ENCODE data around the gene TRIM50.
"Not testable (repeated sequence)": the region's sequence is repeated elsewhere in the genome, so short reads cannot be mapped to it uniquely, and the experiment has no call there.

TRIM50 gene

GRCh38 chr7:73312831-73313520 is 14.9 kb downstream of the TRIM50 start:
- DNase-seq = no peak

- DNase-seq = not testable (repeated sequence)
Measured at GRCh38 chr7:73311421-73311820, 16.5 kb downstream of the TRIM50 start.

GRCh38 chr7:73308665-73309214 is 19.1 kb downstream of the TRIM50 start, which contains the start of gene NSUN5:
TSS of gene NSUN5 (minus strand) at chr7:73308826. CDS start at chr7:73308790, 36 bp downstream.
- peak; percentile 77 to 90 (median 82) for DNase-seq

DNA sequence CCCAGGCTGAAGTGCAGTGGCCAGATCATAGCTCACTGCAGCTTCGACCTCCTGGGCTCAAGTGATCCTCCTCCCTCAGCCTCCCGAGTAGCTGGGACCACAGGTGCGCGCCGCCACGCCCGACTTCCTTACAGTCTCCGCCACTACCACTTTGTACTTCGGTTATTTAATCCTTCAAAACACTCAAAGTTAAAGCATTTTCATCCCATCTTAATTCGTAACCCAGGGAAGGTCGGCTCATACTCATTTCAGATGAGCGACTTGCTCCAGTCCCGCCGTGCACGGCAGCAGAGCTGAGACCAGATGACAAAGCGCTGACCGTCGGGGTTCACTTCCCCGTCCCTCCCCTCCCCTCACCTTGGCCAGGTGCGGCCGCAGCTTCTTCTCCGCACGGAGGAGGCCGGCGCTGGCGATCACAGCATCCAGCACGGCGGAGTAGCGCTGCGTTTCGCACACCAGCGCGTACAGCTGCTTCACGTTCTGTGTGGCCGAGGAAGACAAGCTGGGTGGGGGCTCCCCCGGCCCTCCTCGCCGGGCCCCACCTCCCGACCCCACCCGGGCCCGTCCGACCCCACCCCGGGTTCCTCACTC is 19.7 kb downstream of the TRIM50 start:
- no peak for DNase-seq

GRCh38 chr7:73307436-73307835 is 20.4 kb downstream of the TRIM50 start:
- no peak for DNase-seq

DNA sequence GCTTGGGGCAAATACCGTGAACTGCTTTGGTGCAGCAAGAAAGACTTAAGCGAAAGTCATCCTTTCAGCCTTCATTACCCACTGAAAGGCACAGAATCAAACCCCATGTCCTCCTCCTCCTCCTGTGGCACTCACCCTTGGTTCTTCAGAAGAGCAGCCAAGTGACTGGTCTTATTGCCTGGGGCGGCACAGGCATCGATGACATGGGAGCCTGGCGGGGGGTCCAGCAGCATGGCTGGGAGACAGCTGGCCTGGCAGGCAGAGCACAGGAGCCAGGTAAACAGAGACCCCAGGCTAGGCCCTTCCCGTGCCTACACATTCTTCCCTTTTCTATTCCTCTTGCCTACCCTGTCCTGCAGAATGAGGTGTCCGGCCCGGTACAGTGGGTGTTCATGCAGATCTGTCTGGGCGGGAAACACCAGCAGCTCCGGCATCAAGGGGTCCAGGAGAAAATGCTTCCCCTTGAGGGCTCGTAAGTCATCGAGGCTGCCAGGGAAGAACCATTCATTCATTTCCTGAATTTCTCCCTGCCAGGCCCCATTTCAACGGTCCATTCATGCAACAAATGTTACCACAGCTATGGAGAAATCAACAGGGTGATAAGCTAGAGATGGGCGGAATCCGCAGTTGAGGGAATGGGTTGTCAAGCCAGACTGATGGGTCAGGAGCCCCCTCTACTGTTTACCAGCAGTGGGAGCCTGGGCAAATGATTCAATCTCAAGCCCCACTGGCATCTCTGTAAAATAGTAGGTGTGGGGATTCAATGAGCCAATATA is 23.1 kb downstream of the TRIM50 start:
- DNase-seq = not testable (repeated sequence)

DNA sequence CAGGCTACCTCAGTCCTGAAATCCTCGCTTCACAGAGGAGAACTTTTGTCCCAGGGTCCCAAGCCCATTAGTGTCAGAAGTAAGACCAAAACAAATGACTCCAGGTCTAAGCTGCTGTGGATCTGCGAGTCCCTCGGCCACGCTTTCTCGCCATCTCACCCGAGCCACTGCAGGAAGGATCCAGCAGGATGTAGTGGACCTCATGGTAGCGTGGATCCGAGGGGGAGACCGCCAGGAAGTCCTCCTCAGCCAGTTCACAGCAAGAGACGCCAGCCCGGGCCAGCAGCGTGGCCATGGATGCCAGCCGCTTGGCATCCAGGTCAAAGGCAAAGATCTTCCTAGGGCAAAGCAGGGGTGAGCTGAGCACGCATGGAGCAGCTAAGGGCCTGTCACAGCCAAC is 23.8 kb downstream of the TRIM50 start:
- no peak for DNase-seq

GRCh38 chr7:73303546-73303945 is 24.3 kb downstream of the TRIM50 start:
- no peak for DNase-seq

DNA sequence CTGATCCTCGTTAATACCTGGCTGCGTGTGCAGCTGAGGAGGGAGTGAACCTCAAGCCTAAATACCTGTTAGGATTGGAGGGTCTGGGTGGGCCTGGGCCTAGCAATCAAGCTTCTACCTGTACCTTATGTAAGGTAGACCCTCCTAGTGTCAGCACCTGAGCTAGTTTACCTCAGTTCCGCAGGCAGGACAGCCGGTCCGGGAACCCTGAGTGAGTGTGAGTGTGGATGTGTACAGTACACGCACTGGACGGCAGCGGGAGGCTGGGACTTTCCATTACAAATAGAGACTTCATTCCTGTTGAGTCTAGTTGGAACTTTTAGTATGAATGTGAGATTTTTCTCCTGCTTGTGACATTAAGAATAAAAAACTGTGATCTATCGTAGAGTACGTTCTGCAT is 25.0 kb downstream of the TRIM50 start:
- DNase-seq = not testable (repeated sequence)

DNA sequence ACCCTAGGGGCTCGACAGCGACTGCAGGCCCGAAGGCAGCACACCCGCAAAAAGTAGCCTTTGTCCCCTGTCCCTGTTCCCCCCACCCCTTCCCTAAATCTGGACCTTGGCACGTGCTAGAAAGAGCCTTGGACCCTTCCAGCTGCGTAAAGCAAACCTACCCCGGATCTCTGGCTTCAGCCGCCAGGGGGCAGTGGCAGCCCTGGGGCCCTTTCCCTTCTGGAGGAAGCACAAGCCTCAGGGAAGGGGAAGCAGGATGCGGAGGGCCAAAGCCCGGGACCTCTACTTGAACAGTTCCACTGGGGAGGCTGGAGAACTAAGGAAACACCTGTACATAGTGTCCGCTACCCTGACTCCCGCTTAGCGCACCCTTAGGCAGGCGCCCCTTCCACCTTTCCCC is 26.8 kb downstream of the TRIM50 start:
- not testable (repeated sequence) for DNase-seq

DNA sequence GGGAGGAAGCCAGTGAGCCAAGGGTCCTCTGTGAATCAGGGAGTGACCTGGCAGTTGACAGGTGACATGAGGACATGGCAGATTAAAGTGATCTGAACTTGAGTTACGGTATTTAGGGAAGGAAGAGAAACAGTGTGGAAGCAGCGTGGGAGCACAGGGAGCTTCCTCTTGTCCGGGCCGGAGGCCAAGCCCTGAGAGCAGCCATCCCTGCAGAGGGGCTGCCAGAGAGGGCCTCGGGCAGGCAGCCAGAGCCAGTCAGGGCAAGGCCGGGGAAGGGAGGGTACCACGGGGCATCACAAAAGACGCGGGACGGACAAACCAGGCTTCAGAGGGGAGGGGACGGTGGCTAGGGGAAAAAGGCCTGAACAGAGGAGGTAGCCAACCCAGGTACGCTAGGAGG is 28.1 kb downstream of the TRIM50 start:
- DNase-seq = not testable (repeated sequence)

GRCh38 chr7:73297706-73298105 is 30.2 kb downstream of the TRIM50 start:
- DNase-seq = not testable (repeated sequence)

- DNase-seq = not testable (repeated sequence)
Measured at GRCh38 chr7:73297235-73297634, 30.6 kb downstream of the TRIM50 start.

DNA sequence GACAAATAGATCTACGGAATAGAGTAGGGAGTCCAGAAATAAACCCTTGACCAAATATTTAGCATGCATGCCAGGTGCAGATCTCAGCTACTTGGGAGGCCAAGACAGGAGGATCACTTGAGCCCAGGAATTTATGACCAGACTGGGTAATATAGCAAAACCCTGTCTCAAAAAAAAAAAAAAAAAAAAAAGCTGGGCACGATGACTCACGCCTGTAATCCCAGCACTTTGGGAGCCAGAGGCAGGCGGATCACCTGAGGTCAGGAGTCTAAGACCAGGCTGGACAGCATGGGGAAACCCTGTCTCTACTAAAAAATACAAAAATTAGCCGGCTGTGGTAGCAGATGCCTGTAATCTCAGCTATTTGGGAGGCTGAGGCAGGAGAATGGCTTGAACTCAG is 50.7 kb downstream of the TRIM50 start:
- not testable (repeated sequence) for DNase-seq

GRCh38 chr7:73267813-73268212 is 60.1 kb downstream of the TRIM50 start:
- DNase-seq = not testable (repeated sequence)

DNA sequence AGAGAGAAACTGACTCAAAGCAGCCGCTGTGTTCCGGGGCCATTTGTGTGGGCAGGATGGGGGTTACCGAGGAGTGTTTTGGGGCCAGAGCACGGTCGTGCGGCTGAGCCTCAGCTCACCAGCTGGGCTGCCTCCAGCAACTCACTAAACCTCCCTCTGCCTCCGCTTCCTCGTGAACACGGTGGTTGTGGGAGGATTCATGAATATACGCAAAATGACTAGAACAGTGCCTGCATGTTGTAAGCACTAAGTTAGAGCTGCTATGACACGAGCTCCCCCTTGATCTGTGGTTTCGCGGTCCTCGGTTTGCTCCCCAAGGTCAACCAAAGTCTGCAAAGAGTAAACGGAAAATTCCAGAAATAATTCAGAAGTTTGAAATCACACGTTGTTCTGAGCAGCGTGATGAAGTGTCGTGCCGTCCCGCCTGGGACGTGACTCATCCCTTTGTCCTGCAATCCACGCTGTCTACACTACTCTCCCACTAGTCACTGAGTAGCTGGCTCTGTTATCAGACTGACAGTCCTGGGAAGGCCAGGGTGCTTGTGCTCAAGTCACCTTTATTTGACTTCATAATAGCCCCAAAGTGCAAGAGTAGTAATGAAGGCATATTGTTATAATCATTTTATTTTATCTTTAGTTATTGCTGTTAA is 61.0 kb downstream of the TRIM50 start:
- DNase-seq = not testable (repeated sequence)

Measured in stimulated activated naive CD4-positive, alpha-beta T cell (primary cell).